Measurements from ENCODE around the gene BANK1.

Gene BANK1

GRCh38 chr4:101823864-101824263, 33.3 kb downstream of the BANK1 start:
- no peak for DNase-seq
- TF ChIP-seq CTCF (IDR thresholded peaks at IDR 0.05; ENCODE audit: low read depth, low read length) = no peak
- Histone ChIP-seq H3K4me1 (no peaks in the 10 kb centered on the region), H3K4me3 (ENCODE audit: low read depth, low read length) (no peak overlapping the region), H3K36me3 (no peaks in the 10 kb centered on the region), H3K27me3 (no peaks in the 10 kb centered on the region), H3K9me3 (no peaks in the 10 kb centered on the region; the same call in 1 of the 2 replicates)

GRCh38 chr4:101824500-101824899, 34.0 kb downstream of the BANK1 start:
- H3K27me3 ChIP-seq = no peaks in the 10 kb centered on the region
- no peaks in the 10 kb centered on the region; the same call in 1 of the 2 replicates for H3K9me3 ChIP-seq
- DNase-seq = no peak
- no peaks in the 10 kb centered on the region for H3K36me3 ChIP-seq
- no peak for TF ChIP-seq CTCF (IDR thresholded peaks at IDR 0.05; ENCODE audit: low read depth, low read length)
- no peaks in the 10 kb centered on the region for H3K4me1 ChIP-seq
- no peak overlapping the region for H3K4me3 ChIP-seq (ENCODE audit: low read depth, low read length)

GRCh38 chr4:101825953-101826352, 35.4 kb downstream of the BANK1 start:
- H3K4me1 ChIP-seq = no peaks in the 10 kb centered on the region
- H3K36me3 ChIP-seq = no peaks in the 10 kb centered on the region
- H3K27me3 ChIP-seq = no peaks in the 10 kb centered on the region
- no peak for TF ChIP-seq CTCF (IDR thresholded peaks at IDR 0.05; ENCODE audit: low read depth, low read length)
- no peaks in the 10 kb centered on the region for H3K9me3 ChIP-seq
- no peak for DNase-seq
- H3K4me3 ChIP-seq (ENCODE audit: low read depth, low read length) = no peak overlapping the region

- Histone ChIP-seq H3K4me1 (peaks cover 3% of the 10 kb centered on the region; the same call in 1 of the 2 replicates), H3K9me3 (no peaks in the 10 kb centered on the region), H3K4me3 (ENCODE audit: low read depth, low read length) (no peak overlapping the region), H3K36me3 (no peaks in the 10 kb centered on the region), H3K27me3 (no peaks in the 10 kb centered on the region)
- TF ChIP-seq CTCF (IDR thresholded peaks at IDR 0.05; ENCODE audit: low read depth, low read length) = no peak
- DNase-seq = no peak
Measured at GRCh38 chr4:101831816-101832215, 41.3 kb downstream of the BANK1 start.

- peaks cover 3% of the 10 kb centered on the region; the same call in 1 of the 2 replicates for H3K4me1 ChIP-seq
- H3K27me3 ChIP-seq = no peaks in the 10 kb centered on the region
- no peaks in the 10 kb centered on the region for H3K9me3 ChIP-seq
- DNase-seq = no peak
- TF ChIP-seq CTCF (IDR thresholded peaks at IDR 0.05; ENCODE audit: low read depth, low read length) = no peak
- no peaks in the 10 kb centered on the region for H3K36me3 ChIP-seq
- H3K4me3 ChIP-seq (ENCODE audit: low read depth, low read length) = no peak overlapping the region
Measured at GRCh38 chr4:101833480-101833879, 43.0 kb downstream of the BANK1 start.

GRCh38 chr4:101835121-101835904, 44.8 kb downstream of the BANK1 start:
- no peak for TF ChIP-seq CTCF (IDR thresholded peaks at IDR 0.05; ENCODE audit: low read depth, low read length)
- peak; percentile 70 for DNase-seq
- Histone ChIP-seq H3K4me1 (peaks cover 3% of the 10 kb centered on the region; the same call in 1 of the 2 replicates), H3K4me3 (ENCODE audit: low read depth, low read length) (no peak overlapping the region), H3K27me3 (no peaks in the 10 kb centered on the region), H3K36me3 (no peaks in the 10 kb centered on the region), H3K9me3 (no peaks in the 10 kb centered on the region)
